ENCODE data around the gene TCTN2.

Gene TCTN2

GRCh38 chr12:123686636-123687190 is 15.8 kb downstream of the TCTN2 start:
- DNase-seq (ENCODE audit: low read depth) = no peak

- DNase-seq (ENCODE audit: low read depth) = no peak
Measured at GRCh38 chr12:123690191-123690840, 19.4 kb downstream of the TCTN2 start.

DNA sequence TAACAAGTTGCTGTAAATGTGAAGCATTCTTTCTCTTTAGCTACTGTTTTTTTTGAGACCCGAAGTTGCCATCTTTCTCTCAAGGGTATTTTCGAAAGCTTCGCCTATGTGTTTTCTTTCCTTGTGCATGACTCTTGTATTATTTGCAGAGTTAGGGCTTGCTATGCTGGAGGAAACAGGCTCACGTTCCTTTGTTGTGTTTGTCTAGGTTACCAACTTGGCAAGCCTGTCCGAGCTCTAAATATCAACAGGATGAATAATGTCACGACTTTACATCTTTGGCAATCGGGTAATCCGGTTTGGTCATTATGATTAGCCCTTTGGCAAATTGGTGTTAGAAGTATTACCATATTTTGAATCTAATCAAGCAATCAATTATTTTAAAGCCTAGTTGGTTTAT is 25.3 kb downstream of the TCTN2 start:
- DNase-seq (ENCODE audit: low read depth) = no peak

DNA sequence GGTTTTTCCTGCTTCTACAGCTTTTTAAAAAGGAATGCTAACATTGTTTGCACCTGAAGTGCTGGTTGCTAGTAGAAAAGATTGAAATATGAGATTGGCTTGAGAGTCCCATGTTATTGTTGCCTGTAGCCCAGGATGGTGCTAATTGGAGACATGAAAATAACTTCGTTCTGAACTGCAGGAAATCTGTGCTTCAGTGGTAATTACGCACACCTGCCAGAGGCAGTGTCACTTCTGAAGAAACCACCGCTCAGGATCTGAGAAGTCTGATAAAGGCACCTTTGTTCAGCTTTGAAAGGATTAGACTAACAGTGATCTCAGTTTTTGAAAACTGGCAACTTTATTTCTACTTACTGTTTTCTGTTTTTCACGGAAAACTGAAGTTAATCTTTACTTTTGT is 25.7 kb downstream of the TCTN2 start:
- DNase-seq (ENCODE audit: low read depth) = no peak

GRCh38 chr12:123705935-123706334 is 35.0 kb downstream of the TCTN2 start:
- DNase-seq (ENCODE audit: low read depth) = no peak

DNA sequence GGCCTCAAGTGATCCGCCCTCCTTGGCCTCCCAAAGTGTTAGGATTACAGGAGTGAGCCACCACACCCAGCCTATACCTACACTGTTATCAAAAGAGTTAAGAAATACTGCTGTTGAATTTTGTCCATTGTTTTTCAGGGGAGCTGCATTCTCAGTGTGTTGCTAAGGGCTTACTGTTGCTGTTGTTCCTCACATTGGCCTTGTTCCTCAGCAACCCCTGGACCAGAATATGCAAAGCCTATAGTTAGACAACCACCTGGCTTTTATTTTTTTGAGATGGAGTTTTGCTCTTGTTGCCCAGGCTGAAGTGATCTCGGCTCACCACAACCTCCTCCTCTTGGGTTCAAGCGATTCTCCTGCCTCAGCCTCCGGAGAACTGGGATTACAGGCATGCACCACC is 36.6 kb downstream of the TCTN2 start:
- no peak for DNase-seq (ENCODE audit: low read depth)

GRCh38 chr12:123712780-123713319 is 41.9 kb downstream of the TCTN2 start:
- DNase-seq (ENCODE audit: low read depth) = no peak

- DNase-seq (ENCODE audit: low read depth) = peak; percentile 24
Measured at GRCh38 chr12:123713398-123713797, 42.5 kb downstream of the TCTN2 start.

DNA sequence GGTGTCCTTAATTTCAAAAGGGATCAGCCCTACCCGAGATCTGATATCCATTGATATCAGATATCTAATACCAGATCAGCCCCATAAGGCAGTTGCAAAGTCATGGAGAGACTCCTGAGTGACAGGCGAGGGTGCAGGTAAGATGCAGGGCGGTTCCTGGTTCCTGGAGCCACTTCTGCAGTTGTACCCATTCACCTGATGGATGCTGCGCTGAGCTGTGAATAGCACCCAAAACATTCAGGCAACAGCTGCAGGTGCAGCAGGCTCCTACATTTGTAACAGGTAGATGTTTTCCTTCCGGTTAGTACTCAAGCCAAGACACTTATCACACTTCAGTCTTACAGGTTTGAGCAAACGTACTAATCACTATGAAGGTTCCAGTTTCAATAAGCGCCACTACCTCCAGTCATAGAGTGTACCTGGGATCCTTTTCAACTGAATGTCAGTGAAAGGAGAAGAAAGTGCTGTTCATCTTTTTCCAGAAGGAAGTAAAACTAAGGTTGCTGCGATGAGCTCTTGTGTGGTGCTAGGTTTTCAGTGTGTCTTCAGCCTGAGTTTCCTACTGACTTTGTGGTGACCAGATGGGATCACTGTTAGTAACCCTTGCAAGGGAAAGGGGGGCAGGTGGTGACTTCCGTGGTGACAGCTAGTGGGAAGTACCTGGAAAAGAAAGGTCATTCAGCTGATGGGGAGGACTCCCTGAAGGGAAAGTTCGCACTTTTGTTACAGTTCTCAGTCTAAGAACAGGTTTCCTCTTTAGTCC is 43.1 kb downstream of the TCTN2 start:
- DNase-seq (ENCODE audit: low read depth) = no peak

- no peak for DNase-seq (ENCODE audit: low read depth)
Measured at GRCh38 chr12:123715195-123715594, 44.3 kb downstream of the TCTN2 start.

GRCh38 chr12:123717350-123717749 is 46.4 kb downstream of the TCTN2 start:
- no peak for DNase-seq (ENCODE audit: low read depth)

GRCh38 chr12:123720141-123720814 is 49.4 kb downstream of the TCTN2 start:
- no peak for DNase-seq (ENCODE audit: low read depth)

- no peak for DNase-seq (ENCODE audit: low read depth)
Measured at GRCh38 chr12:123721245-123721644, 50.3 kb downstream of the TCTN2 start.

GRCh38 chr12:123723011-123723410 is 52.1 kb downstream of the TCTN2 start:
- peak; percentile 40 for DNase-seq (ENCODE audit: low read depth)

GRCh38 chr12:123723765-123724164 is 52.9 kb downstream of the TCTN2 start:
- DNase-seq (ENCODE audit: low read depth) = no peak

DNA sequence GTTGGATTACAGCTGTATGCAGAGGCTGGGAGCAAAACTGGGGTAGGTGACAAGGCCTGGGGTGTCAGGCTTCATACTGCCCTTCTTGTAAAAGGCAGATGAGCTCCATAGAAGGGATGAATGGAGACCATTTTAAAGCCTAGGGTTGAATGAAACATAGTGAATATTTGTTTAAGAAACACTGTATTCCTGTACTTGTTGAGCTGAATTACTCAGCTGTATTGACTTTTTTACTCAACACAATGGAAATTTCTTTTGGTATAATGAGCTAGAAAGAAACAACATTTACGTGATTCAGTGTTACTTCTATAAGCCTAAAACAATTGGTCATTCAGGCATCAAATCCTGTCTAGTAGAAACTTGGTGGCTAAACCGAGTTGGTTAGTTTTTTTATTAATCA is 55.3 kb downstream of the TCTN2 start:
- DNase-seq (ENCODE audit: low read depth) = no peak

- peak; percentile 55 for DNase-seq (ENCODE audit: low read depth)
Measured at GRCh38 chr12:123726962-123727361, 56.0 kb downstream of the TCTN2 start.

DNA sequence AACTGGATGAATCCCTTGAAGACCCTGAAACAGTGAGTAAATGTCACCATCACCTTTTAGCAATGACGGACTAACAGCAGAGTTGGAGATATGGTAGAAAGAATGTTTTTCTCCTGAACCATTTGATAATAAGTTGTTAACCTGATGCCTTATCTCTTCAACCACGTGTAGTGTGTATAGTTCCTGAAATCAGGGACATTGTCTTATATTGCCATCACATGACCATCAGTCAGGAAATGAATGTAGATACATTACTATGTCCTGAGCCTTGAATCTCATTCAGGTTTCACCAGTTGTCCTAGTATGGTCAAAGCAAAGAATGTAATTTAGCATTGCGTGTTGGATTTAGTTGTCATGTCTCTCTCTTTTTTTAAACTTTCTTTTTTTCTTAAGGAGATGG is 57.0 kb downstream of the TCTN2 start:
- no peak for DNase-seq (ENCODE audit: low read depth)

- no peak for DNase-seq (ENCODE audit: low read depth)
Measured at GRCh38 chr12:123731596-123731995, 60.7 kb downstream of the TCTN2 start.

- no peak for DNase-seq (ENCODE audit: low read depth)
Measured at GRCh38 chr12:123732251-123732650, 61.3 kb downstream of the TCTN2 start.

- no peak for DNase-seq (ENCODE audit: low read depth)
Measured at GRCh38 chr12:123733229-123733628, 62.3 kb downstream of the TCTN2 start.

DNA sequence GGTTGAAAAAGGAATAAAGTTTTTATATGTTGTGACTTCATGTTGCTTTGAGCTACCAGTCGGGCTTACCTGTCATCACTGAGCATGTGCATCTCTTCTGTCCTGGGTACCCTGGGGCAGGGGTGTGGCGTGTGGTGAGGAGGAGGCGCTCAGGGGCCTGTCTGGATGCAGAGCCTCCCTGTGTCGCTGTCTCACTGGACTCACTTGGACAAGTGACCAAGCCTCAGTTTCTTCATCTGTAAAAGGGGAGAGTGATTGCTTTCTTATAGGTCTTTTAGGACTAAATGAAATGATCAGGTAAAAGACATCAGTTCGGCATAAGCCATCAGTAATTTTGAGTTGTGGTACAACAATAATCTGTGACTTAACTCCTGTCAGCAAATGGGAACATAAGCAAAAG is 63.4 kb downstream of the TCTN2 start:
- no peak for DNase-seq (ENCODE audit: low read depth)

Data from amniotic epithelial cell (primary cell).